Stomach (tissue), 4 donors: Measurements from ENCODE around the gene AK5.

Experiments
- EP300 ChIP-seq: sonication (generic); formaldehyde crosslinking; IDR thresholded peaks from one replicate; pipeline ENCODE4 v1.6.1; 2017; ENCODE audit warnings: antibody characterized with exemption
- POLR2A ChIP-seq, 4 donors: fragments of 450-650 bp; IDR thresholded peaks; one replicate each; pipeline ENCODE4 v1.6.1; 2016; ENCODE audit warnings: antibody characterized with exemption in 4 of 4, control low read depth in 2 of 4, mild to moderate bottlenecking in 1 of 4, moderate library complexity in 1 of 4
- POLR2AphosphoS5 ChIP-seq, 3 donors: sonication (generic); formaldehyde crosslinking; IDR thresholded peaks; one replicate each; pipeline ENCODE4 v1.6.1; 2016; ENCODE audit warnings: antibody characterized with exemption in 3 of 3
- TF ChIP-seq, protein P1 (sequence below), 7 experiments: fragments of 450-650 bp in 4 of 7; fragments of 200-600 bp in 3 of 7; sonication (generic) in 3 of 7; IDR thresholded peaks; one replicate each; pipeline ENCODE4 v1.5.1; 2016 to 2019; ENCODE audit warnings: antibody characterized with exemption in 7 of 7, control low read depth in 2 of 7, mild to moderate bottlenecking in 1 of 7

DNA sequence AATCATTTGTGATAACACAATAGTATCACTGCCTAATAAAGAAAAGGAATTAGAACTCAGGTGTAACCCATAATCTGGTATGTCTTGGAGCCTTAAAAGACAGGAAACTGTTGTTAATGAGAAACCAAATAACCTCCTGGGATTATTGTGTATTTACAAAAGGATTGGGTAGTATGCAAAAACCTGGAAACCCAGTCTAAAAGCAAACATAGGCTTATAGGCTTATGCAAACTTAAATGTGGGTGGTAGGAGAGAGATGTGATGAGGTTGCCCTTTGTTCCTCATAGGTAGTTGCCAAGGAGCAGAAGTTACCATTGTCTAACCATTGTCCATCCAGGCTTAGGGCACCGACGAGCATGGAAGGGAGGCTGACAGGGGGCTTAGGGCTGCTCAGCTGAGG is 165.8 kb downstream of the AK5 start:
- TF ChIP-seq, protein P1, sequence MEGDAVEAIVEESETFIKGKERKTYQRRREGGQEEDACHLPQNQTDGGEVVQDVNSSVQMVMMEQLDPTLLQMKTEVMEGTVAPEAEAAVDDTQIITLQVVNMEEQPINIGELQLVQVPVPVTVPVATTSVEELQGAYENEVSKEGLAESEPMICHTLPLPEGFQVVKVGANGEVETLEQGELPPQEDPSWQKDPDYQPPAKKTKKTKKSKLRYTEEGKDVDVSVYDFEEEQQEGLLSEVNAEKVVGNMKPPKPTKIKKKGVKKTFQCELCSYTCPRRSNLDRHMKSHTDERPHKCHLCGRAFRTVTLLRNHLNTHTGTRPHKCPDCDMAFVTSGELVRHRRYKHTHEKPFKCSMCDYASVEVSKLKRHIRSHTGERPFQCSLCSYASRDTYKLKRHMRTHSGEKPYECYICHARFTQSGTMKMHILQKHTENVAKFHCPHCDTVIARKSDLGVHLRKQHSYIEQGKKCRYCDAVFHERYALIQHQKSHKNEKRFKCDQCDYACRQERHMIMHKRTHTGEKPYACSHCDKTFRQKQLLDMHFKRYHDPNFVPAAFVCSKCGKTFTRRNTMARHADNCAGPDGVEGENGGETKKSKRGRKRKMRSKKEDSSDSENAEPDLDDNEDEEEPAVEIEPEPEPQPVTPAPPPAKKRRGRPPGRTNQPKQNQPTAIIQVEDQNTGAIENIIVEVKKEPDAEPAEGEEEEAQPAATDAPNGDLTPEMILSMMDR (IDR thresholded peaks at IDR 0.05): no peak
- TF ChIP-seq POLR2AphosphoS5 (IDR thresholded peaks at IDR 0.05) (no peak), POLR2A (IDR thresholded peaks at IDR 0.05) (no peak), EP300 (no peak)
